ENCODE measurements around the gene RPP30.

DNA sequence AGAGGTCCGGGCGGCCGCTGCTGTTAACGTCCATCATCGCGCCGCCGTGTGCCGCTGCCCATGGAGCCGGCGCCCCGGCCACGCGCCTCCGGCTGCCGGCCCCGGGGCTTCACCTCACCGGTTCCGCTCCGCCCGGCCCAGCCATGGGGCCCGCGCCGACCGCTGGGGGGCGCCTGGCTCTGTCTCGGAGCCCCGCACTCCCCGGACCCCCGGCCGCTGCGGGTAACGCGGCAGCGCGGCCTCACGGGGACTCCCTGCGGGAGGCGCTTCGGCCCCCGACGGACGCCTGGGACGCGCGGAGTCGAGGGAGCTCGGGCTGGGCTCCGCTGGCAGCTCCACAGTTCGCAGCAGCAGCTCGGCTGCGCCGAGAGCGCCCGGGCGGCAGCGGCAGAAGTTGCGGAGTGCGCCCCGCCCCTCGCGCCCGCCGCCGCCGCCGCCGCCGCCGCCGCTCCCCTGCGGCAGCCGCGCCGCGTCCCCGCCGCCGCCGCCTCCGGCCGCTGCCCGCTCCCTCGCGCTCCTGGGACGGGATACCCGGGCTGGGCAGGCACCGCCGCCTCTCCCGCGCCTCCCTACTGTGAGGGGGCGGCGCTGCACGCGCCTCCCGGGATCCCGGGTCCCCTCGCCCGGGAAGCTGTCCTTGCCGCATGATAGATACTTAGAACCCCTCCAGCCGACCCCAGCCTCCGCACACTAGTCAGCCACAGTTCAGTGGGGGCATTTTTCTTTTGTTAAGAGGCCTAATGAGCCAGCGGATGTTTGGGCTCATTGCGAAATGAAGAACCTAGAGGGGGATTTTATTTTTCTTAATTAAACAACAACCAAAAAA lies 13.9 kb upstream of the RPP30 start, which contains the start of gene HTR7:
- TF ChIP-seq CTCF (IDR thresholded peaks at IDR 0.05; ENCODE audit: low read length): peak; percentile 37
- TF ChIP-seq EZH2 (IDR thresholded peaks at IDR 0.05; ENCODE audit: borderline replicate concordance, low read length): no peak
